HepG2 (cell line): Measurements from ENCODE around the gene USP36. TPM values are rescaled to one million over a fixed set of nuclear protein-coding genes. Genes with fewer than 3 reads are reported as not detected.

Experiments
- ATAC-seq: fragments of 200-7000 bp; cut with Tn5 transposase; 3 replicates; pipeline ENCODE4 v1.9.1; 2020; ENCODE audit warnings: mild to moderate bottlenecking, moderate library complexity
- BruUV-seq: library from RNA; stranded (reverse); fragments of 400-500 nt; replicated peaks from 2 replicates; lab custom pipeline; 2021; lab: Mats Ljungman, UMichigan
- CTCF ChIA-PET: fragments of 300-600 bp; formaldehyde crosslinking; extraction: SDS; loops from one replicate; lab custom pipeline; 2021; ENCODE audit warnings: low total read pairs, inconsistent platforms, low intra/inter-chr PET ratio; lab: Yijun Ruan, JAX
- POLR2A ChIA-PET: fragments of 350-600 bp; sonication (Branson Sonifier 250); formaldehyde crosslinking; loops from one replicate; lab custom pipeline; 2020; ENCODE audit warnings: antibody characterized with exemption, inconsistent platforms; lab: Yijun Ruan, JAX
- DNase-seq: peaks from one replicate; pipeline ENCODE4 v3.0.0-alpha.2; 2015; ENCODE audit warnings: low spot score
- FAIRE-seq: peaks from 3 replicates; lab custom pipeline; 2011; peaks lifted over from hg19 to GRCh38; lab: Jason Lieb, UNC
- H2AFZ ChIP-seq: one replicate; pipeline ENCODE4 v1.6.1; 2011; ENCODE audit warnings: low read length, inconsistent platforms
- H3K27ac ChIP-seq: fragments of 300-600 bp; 3 replicates; pipeline ENCODE4 v1.8.0; 2011; ENCODE audit warnings: mixed run types, mild to moderate bottlenecking, mixed read lengths, low read length, inconsistent platforms; ENCODE audit not compliant: insufficient read depth; ENCODE audit errors: extremely low read length
- H3K27me3 ChIP-seq, 2 experiments: fragments of 200-600 bp in 1 of 2; 2 replicates in 1 of 2; 3 replicates in 1 of 2; pipeline versions ENCODE4 v1.6.0 to v1.8.0; 2011; ENCODE audit warnings: low read length in 2 of 2, mild to moderate bottlenecking in 2 of 2, moderate library complexity in 2 of 2, inconsistent platforms in 1 of 2; ENCODE audit not compliant: insufficient read depth in 2 of 2, control insufficient read depth in 1 of 2
- H3K36me3 ChIP-seq, 2 experiments: fragments of 200-600 bp in 1 of 2; replicated peaks in 1 of 2; 2 replicates in 1 of 2; 3 replicates in 1 of 2; pipeline versions ENCODE4 v1.5.1 to v1.8.0; 2011; ENCODE audit warnings: low read length in 2 of 2, inconsistent platforms in 1 of 2; ENCODE audit not compliant: insufficient read depth in 2 of 2, control insufficient read depth in 1 of 2
- H3K4me1 ChIP-seq: 2 replicates; pipeline ENCODE4 v1.5.1; 2012; ENCODE audit warnings: low read length, inconsistent platforms; ENCODE audit not compliant: insufficient read depth
- H3K4me2 ChIP-seq: 2 replicates; pipeline ENCODE4 v1.6.0; 2011; ENCODE audit warnings: low read depth, low read length, inconsistent platforms
- H3K4me3 ChIP-seq, 3 experiments: fragments of 200-600 bp in 1 of 3; sonication (generic), shearing (Covaris generic) in 1 of 3; replicated peaks in 1 of 3; 2 replicates each; pipeline ENCODE4 v1.5.1; 2011 to 2016; ENCODE audit warnings: low read length in 3 of 3, inconsistent platforms in 2 of 3, low read depth in 2 of 3, mild to moderate bottlenecking in 2 of 3, control low read depth in 1 of 3, mixed read lengths in 1 of 3; ENCODE audit not compliant: insufficient read depth in 1 of 3
- H3K79me2 ChIP-seq: one replicate; pipeline ENCODE4 v1.6.1; 2011; ENCODE audit warnings: low read length, inconsistent platforms; ENCODE audit not compliant: insufficient read depth
- H3K9ac ChIP-seq: 2 replicates; pipeline ENCODE4 v1.6.0; 2011; ENCODE audit warnings: mild to moderate bottlenecking, low read depth, low read length, inconsistent platforms; ENCODE audit not compliant: insufficient read depth
- H3K9me3 ChIP-seq: 2 replicates; pipeline ENCODE4 v1.5.1; 2012; ENCODE audit warnings: mild to moderate bottlenecking, low read length
- H4K20me1 ChIP-seq: 2 replicates; pipeline ENCODE4 v1.6.0; 2011; ENCODE audit warnings: inconsistent platforms, mild to moderate bottlenecking, low read length, moderate library complexity; ENCODE audit not compliant: insufficient read depth
- ELF4 ChIP-seq: sonication (generic); formaldehyde crosslinking; IDR thresholded peaks from 2 replicates; pipeline ENCODE4 v1.5.0; 2020; ENCODE audit warnings: missing genetic modification reagents, mild to moderate bottlenecking, moderate library complexity, borderline replicate concordance
- FOXC1 ChIP-seq: sonication (generic); formaldehyde crosslinking; IDR thresholded peaks from 2 replicates; pipeline ENCODE4 v1.8.0; 2022; ENCODE audit warnings: mild to moderate bottlenecking, missing genetic modification reagents, borderline replicate concordance
- LCORL ChIP-seq, 2 experiments: fragments of 450-650 bp in 1 of 2; sonication (generic) in 1 of 2; formaldehyde crosslinking in 1 of 2; IDR thresholded peaks; 2 replicates each; pipeline versions ENCODE4 v1.5.0 to v1.6.1; 2017 to 2020; ENCODE audit warnings: antibody characterized with exemption in 1 of 2, missing genetic modification reagents in 1 of 2
- MAZ ChIP-seq, 2 experiments: sonication (generic) in 1 of 2; formaldehyde crosslinking in 1 of 2; IDR thresholded peaks; 2 replicates each; pipeline versions ENCODE4 v1.5.0 to v1.6.1; 2012 to 2020; ENCODE audit warnings: low read depth in 2 of 2, mild to moderate bottlenecking in 2 of 2, borderline replicate concordance in 1 of 2, improper control_type of control experiment in 1 of 2, low read length in 1 of 2, missing genetic modification reagents in 1 of 2, moderate library complexity in 1 of 2
- SALL1 ChIP-seq: sonication (generic); formaldehyde crosslinking; IDR thresholded peaks from 2 replicates; pipeline ENCODE4 v1.8.0; 2022; ENCODE audit warnings: mild to moderate bottlenecking, missing genetic modification reagents
- STAG1 ChIP-seq: sonication (generic); formaldehyde crosslinking; IDR thresholded peaks from 2 replicates; pipeline ENCODE4 v1.4.0; 2020; ENCODE audit warnings: missing genetic modification reagents
- XRCC5 ChIP-seq: fragments of 200-400 bp; formaldehyde crosslinking; optimal IDR thresholded peaks from 2 replicates; pipeline ENCODE3; 2017; ENCODE audit warnings: mild to moderate bottlenecking, low read length
- ZC3H13 ChIP-seq: sonication (generic); formaldehyde crosslinking; IDR thresholded peaks from 2 replicates; pipeline ENCODE4 v1.8.1; 2023; ENCODE audit warnings: mild to moderate bottlenecking, missing genetic modification reagents, moderate library complexity
- ZNF230 ChIP-seq: sonication (generic); formaldehyde crosslinking; IDR thresholded peaks from 2 replicates; pipeline ENCODE4 v1.4.0; 2020; ENCODE audit warnings: mild to moderate bottlenecking, missing genetic modification reagents
- ZNF549 ChIP-seq: sonication (generic); formaldehyde crosslinking; IDR thresholded peaks from 2 replicates; pipeline ENCODE4 v1.5.0; 2020; ENCODE audit warnings: missing genetic modification reagents
- WGBS: methylation state at CpG from one replicate; pipeline ENCODE4 v1.1.6; 2017; ENCODE audit warnings: low lambda C conversion rate; 5-methylcytosine and 5-hydroxymethylcytosine counted together
- in situ Hi-C: cut with HindIII; loops from 2 replicates; pipeline ENCODE4 v1.10.0; 2017; ENCODE audit warnings: low pct_unique_long_range_greater_than_20kb; ENCODE audit not compliant: extremely low pct_ligation_motif_present
- intact Hi-C: fragments of 100-400 bp; cut with micrococcal nuclease; formaldehyde crosslinking; loops from one replicate; pipeline ENCODE4 v1.10.0; 2022; ENCODE audit not compliant: unreplicated experiment
- polyA plus RNA-seq, 8 experiments: library from polyadenylated mRNA; depleted of rRNA in 3 of 8; stranded (reverse) in 7 of 8; unstranded in 1 of 8; fragments of >200 nt; fragmentation: Illumina TruSeq in 4 of 8; extraction: Trizol in 4 of 8; gene quantifications; 2 replicates each; pipeline versions ENCODE4 v1.2.1 to v1.2.3, GENCODE V29; 2011 to 2016; ENCODE audit warnings: low read depth in 4 of 8, missing spikeins in 1 of 8, mixed read lengths in 1 of 8; ENCODE audit not compliant: insufficient read depth in 1 of 8
- total RNA-seq, 5 experiments: library from RNA; depleted of rRNA; stranded (reverse); fragments of >200 nt; fragmentation: Illumina TruSeq; extraction: Trizol; gene quantifications; 2 replicates each; pipeline ENCODE4 v1.2.3, GENCODE V29; 2016; ENCODE audit warnings: low read depth in 1 of 5
- TF ChIP-seq, protein P1 (sequence below): sonication (generic); formaldehyde crosslinking; IDR thresholded peaks from 2 replicates; pipeline ENCODE4 v1.9.0; 2021; ENCODE audit warnings: missing genetic modification reagents, borderline replicate concordance
- TF ChIP-seq, protein P2 (sequence below): sonication (generic); formaldehyde crosslinking; conservative IDR thresholded peaks from 2 replicates; pipeline ENCODE4 v1.8.1; 2023; ENCODE audit warnings: missing genetic modification reagents
- TF ChIP-seq, protein P3 (sequence below): IDR thresholded peaks from 2 replicates; pipeline ENCODE4 v1.6.1; 2012; ENCODE audit warnings: inconsistent platforms
- TF ChIP-seq, protein P4 (sequence below): sonication (generic); formaldehyde crosslinking; IDR thresholded peaks from 2 replicates; pipeline ENCODE4 v1.5.0; 2020; ENCODE audit warnings: mild to moderate bottlenecking, missing genetic modification reagents, moderate library complexity

The USP36 gene
- total and polyA plus RNA-seq, 2 of the 13 experiments (the other 11 are each of a cell fraction or from before 2014, with no cell fraction given), result 29.6 to 45.9 TPM

DNA sequence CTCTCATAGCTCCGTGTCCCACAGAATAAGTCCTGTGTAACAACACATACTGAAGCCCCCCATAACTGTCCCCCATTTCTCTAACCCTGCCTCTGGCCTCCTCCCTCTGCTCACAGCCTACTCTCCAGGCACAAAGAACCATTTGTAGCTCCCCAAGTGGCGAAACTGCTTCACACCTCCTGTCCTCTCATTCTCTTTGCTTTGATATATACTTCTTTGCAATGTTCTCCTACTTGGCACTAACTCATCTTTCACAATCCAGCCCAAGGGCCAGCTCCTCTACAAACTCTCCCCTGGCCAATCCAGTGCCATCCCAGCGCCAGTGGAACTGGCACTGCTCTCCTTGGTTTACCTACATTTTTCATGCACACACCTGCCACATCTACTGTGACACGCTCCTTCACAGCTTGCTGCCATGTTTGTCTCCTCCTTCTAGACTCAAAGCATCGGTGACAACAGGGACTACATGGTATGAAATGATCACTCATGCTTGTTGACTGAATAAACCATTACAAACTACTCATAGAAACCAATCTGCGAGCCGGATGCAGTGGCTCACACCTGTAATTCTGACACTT lies 71.3 kb downstream of the USP36 start:
- ChIA-PET POLR2A (interaction anchor here (0.7 kb wide), 1 partner anchor 14 kb away, joined by 3 read pairs; no protein-coding TSS in a partner anchor), CTCF (no interaction called here)
- Histone ChIP-seq H3K9ac (no peak overlapping the region), H3K4me3 (no peak overlapping the region), H3K27ac (no peak overlapping the region), H3K9me3 (no peaks in the 10 kb centered on the region), H3K4me1 (peaks cover 45% of the 10 kb centered on the region), H2AFZ (no peak overlapping the region), H3K4me2 (no peak overlapping the region), H3K36me3 (peaks cover 0 to 1% of the 10 kb centered on the region in 2 experiments; a peak in 3 of 5 replicates), H3K27me3 (no peaks in the 10 kb centered on the region), H3K79me2 (peaks cover 85% of the 10 kb centered on the region), H4K20me1 (peaks cover 6% of the 10 kb centered on the region; the same call in 1 of the 2 replicates)
- intact Hi-C loops, result no loop called here
- TF ChIP-seq, protein P1, sequence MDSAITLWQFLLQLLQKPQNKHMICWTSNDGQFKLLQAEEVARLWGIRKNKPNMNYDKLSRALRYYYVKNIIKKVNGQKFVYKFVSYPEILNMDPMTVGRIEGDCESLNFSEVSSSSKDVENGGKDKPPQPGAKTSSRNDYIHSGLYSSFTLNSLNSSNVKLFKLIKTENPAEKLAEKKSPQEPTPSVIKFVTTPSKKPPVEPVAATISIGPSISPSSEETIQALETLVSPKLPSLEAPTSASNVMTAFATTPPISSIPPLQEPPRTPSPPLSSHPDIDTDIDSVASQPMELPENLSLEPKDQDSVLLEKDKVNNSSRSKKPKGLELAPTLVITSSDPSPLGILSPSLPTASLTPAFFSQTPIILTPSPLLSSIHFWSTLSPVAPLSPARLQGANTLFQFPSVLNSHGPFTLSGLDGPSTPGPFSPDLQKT (CRISPR knock-in tag), result no peak
- TF ChIP-seq ZNF549 (no peak), ELF4 (CRISPR knock-in tag) (no peak), FOXC1 (CRISPR knock-in tag) (0 out of 2 replicates have a peak, but pooled peaks have one; percentile 52), ZNF230 (no peak), XRCC5 (no peak), MAZ (IDR thresholded peaks at IDR 0.05; ENCODE audit: borderline replicate concordance, low read depth, low read length) (no peak), MAZ (CRISPR knock-in tag; IDR thresholded peaks at IDR 0.05; ENCODE audit: low read depth) (no peak), SALL1 (CRISPR knock-in tag) (no peak), STAG1 (0 out of 2 replicates have a peak, but pooled peaks have one; percentile 3), ZC3H13 (no peak), LCORL (IDR thresholded peaks at IDR 0.05) (no peak), LCORL (CRISPR knock-in tag; IDR thresholded peaks at IDR 0.05) (0 out of 2 replicates have a peak, but pooled peaks have one; percentile 31)
- TF ChIP-seq, protein P2, sequence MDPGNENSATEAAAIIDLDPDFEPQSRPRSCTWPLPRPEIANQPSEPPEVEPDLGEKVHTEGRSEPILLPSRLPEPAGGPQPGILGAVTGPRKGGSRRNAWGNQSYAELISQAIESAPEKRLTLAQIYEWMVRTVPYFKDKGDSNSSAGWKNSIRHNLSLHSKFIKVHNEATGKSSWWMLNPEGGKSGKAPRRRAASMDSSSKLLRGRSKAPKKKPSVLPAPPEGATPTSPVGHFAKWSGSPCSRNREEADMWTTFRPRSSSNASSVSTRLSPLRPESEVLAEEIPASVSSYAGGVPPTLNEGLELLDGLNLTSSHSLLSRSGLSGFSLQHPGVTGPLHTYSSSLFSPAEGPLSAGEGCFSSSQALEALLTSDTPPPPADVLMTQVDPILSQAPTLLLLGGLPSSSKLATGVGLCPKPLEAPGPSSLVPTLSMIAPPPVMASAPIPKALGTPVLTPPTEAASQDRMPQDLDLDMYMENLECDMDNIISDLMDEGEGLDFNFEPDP (CRISPR knock-in tag), result 0 out of 2 replicates have a peak, but pooled peaks have one; percentile 23
- TF ChIP-seq, protein P3, sequence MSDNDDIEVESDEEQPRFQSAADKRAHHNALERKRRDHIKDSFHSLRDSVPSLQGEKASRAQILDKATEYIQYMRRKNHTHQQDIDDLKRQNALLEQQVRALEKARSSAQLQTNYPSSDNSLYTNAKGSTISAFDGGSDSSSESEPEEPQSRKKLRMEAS, result no peak
- TF ChIP-seq, protein P4, sequence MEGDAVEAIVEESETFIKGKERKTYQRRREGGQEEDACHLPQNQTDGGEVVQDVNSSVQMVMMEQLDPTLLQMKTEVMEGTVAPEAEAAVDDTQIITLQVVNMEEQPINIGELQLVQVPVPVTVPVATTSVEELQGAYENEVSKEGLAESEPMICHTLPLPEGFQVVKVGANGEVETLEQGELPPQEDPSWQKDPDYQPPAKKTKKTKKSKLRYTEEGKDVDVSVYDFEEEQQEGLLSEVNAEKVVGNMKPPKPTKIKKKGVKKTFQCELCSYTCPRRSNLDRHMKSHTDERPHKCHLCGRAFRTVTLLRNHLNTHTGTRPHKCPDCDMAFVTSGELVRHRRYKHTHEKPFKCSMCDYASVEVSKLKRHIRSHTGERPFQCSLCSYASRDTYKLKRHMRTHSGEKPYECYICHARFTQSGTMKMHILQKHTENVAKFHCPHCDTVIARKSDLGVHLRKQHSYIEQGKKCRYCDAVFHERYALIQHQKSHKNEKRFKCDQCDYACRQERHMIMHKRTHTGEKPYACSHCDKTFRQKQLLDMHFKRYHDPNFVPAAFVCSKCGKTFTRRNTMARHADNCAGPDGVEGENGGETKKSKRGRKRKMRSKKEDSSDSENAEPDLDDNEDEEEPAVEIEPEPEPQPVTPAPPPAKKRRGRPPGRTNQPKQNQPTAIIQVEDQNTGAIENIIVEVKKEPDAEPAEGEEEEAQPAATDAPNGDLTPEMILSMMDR (CRISPR knock-in tag), result 0 out of 2 replicates have a peak, but pooled peaks have one; percentile 28
- FAIRE-seq, result no peak
- no TSS peak for BruUV-seq
- no peak for DNase-seq
- ATAC-seq, result peak; percentile 70
- WGBS, result 96% methylated on average over 7 of the region's 7 CpGs
- in situ Hi-C loops, result no loop called here
